ENCODE data around the gene ZNG1F.
"Not testable (repeated sequence)": the region's sequence is repeated elsewhere in the genome, so short reads cannot be mapped to it uniquely, and the experiment has no call there.

ZNG1F gene

GRCh38 chr9:41123396-41123795, 65.7 kb downstream of the ZNG1F start:
- not testable (repeated sequence) for H3K27ac ChIP-seq (ENCODE audit: low read depth in 2 of 2, low read length in 2 of 2); H3K4me3 ChIP-seq (ENCODE audit: low read length in 2 of 2); H3K4me1 ChIP-seq (ENCODE audit: control insufficient read depth in 2 of 2, insufficient read depth in 2 of 2, low read length in 2 of 2); H3K9ac ChIP-seq (ENCODE audit: low read depth in 1 of 2, low read length in 2 of 2); H3K27me3 ChIP-seq (ENCODE audit: control insufficient read depth in 2 of 2, insufficient read depth in 2 of 2, low read length in 2 of 2); H3K36me3 ChIP-seq (ENCODE audit: control insufficient read depth in 2 of 2, insufficient read depth in 2 of 2, low read length in 2 of 2); H3K9me3 ChIP-seq (ENCODE audit: control insufficient read depth in 2 of 2, low read length in 2 of 2)

GRCh38 chr9:41120696-41121095, 68.4 kb downstream of the ZNG1F start:
- H3K27me3 ChIP-seq (ENCODE audit: control insufficient read depth in 2 of 2, insufficient read depth in 2 of 2, low read length in 2 of 2); H3K4me1 ChIP-seq (ENCODE audit: control insufficient read depth in 2 of 2, insufficient read depth in 2 of 2, low read length in 2 of 2); H3K4me3 ChIP-seq (ENCODE audit: low read length in 2 of 2); H3K9ac ChIP-seq (ENCODE audit: low read depth in 1 of 2, low read length in 2 of 2); H3K27ac ChIP-seq (ENCODE audit: low read depth in 2 of 2, low read length in 2 of 2); H3K9me3 ChIP-seq (ENCODE audit: control insufficient read depth in 2 of 2, low read length in 2 of 2); H3K36me3 ChIP-seq (ENCODE audit: control insufficient read depth in 2 of 2, insufficient read depth in 2 of 2, low read length in 2 of 2): not testable (repeated sequence)

GRCh38 chr9:41119719-41120118, 69.4 kb downstream of the ZNG1F start:
- not testable (repeated sequence) for H3K4me3 ChIP-seq (ENCODE audit: low read length in 2 of 2); H3K9me3 ChIP-seq (ENCODE audit: control insufficient read depth in 2 of 2, low read length in 2 of 2); H3K27ac ChIP-seq (ENCODE audit: low read depth in 2 of 2, low read length in 2 of 2); H3K27me3 ChIP-seq (ENCODE audit: control insufficient read depth in 2 of 2, insufficient read depth in 2 of 2, low read length in 2 of 2); H3K4me1 ChIP-seq (ENCODE audit: control insufficient read depth in 2 of 2, insufficient read depth in 2 of 2, low read length in 2 of 2); H3K36me3 ChIP-seq (ENCODE audit: control insufficient read depth in 2 of 2, insufficient read depth in 2 of 2, low read length in 2 of 2); H3K9ac ChIP-seq (ENCODE audit: low read depth in 1 of 2, low read length in 2 of 2)

GRCh38 chr9:41119311-41119710, 69.8 kb downstream of the ZNG1F start:
- H3K9ac ChIP-seq (ENCODE audit: low read depth in 1 of 2, low read length in 2 of 2); H3K27me3 ChIP-seq (ENCODE audit: control insufficient read depth in 2 of 2, insufficient read depth in 2 of 2, low read length in 2 of 2); H3K4me1 ChIP-seq (ENCODE audit: control insufficient read depth in 2 of 2, insufficient read depth in 2 of 2, low read length in 2 of 2); H3K27ac ChIP-seq (ENCODE audit: low read depth in 2 of 2, low read length in 2 of 2); H3K9me3 ChIP-seq (ENCODE audit: control insufficient read depth in 2 of 2, low read length in 2 of 2); H3K36me3 ChIP-seq (ENCODE audit: control insufficient read depth in 2 of 2, insufficient read depth in 2 of 2, low read length in 2 of 2); H3K4me3 ChIP-seq (ENCODE audit: low read length in 2 of 2): not testable (repeated sequence)

GRCh38 chr9:41113348-41113747, 75.8 kb downstream of the ZNG1F start:
- H3K9ac ChIP-seq (ENCODE audit: low read depth in 1 of 2, low read length in 2 of 2); H3K27ac ChIP-seq (ENCODE audit: low read depth in 2 of 2, low read length in 2 of 2); H3K9me3 ChIP-seq (ENCODE audit: control insufficient read depth in 2 of 2, low read length in 2 of 2); H3K27me3 ChIP-seq (ENCODE audit: control insufficient read depth in 2 of 2, insufficient read depth in 2 of 2, low read length in 2 of 2); H3K4me1 ChIP-seq (ENCODE audit: control insufficient read depth in 2 of 2, insufficient read depth in 2 of 2, low read length in 2 of 2); H3K36me3 ChIP-seq (ENCODE audit: control insufficient read depth in 2 of 2, insufficient read depth in 2 of 2, low read length in 2 of 2); H3K4me3 ChIP-seq (ENCODE audit: low read length in 2 of 2): not testable (repeated sequence)

- not testable (repeated sequence) for H3K9ac ChIP-seq (ENCODE audit: low read depth in 1 of 2, low read length in 2 of 2); H3K36me3 ChIP-seq (ENCODE audit: control insufficient read depth in 2 of 2, insufficient read depth in 2 of 2, low read length in 2 of 2); H3K27me3 ChIP-seq (ENCODE audit: control insufficient read depth in 2 of 2, insufficient read depth in 2 of 2, low read length in 2 of 2); H3K4me3 ChIP-seq (ENCODE audit: low read length in 2 of 2); H3K27ac ChIP-seq (ENCODE audit: low read depth in 2 of 2, low read length in 2 of 2); H3K4me1 ChIP-seq (ENCODE audit: control insufficient read depth in 2 of 2, insufficient read depth in 2 of 2, low read length in 2 of 2); H3K9me3 ChIP-seq (ENCODE audit: control insufficient read depth in 2 of 2, low read length in 2 of 2)
Observed at GRCh38 chr9:41111414-41111813, 77.7 kb downstream of the ZNG1F start.

GRCh38 chr9:41110913-41111312, 78.2 kb downstream of the ZNG1F start:
- not testable (repeated sequence) for H3K4me1 ChIP-seq (ENCODE audit: control insufficient read depth in 2 of 2, insufficient read depth in 2 of 2, low read length in 2 of 2); H3K27me3 ChIP-seq (ENCODE audit: control insufficient read depth in 2 of 2, insufficient read depth in 2 of 2, low read length in 2 of 2); H3K4me3 ChIP-seq (ENCODE audit: low read length in 2 of 2); H3K9me3 ChIP-seq (ENCODE audit: control insufficient read depth in 2 of 2, low read length in 2 of 2); H3K27ac ChIP-seq (ENCODE audit: low read depth in 2 of 2, low read length in 2 of 2); H3K9ac ChIP-seq (ENCODE audit: low read depth in 1 of 2, low read length in 2 of 2); H3K36me3 ChIP-seq (ENCODE audit: control insufficient read depth in 2 of 2, insufficient read depth in 2 of 2, low read length in 2 of 2)

- not testable (repeated sequence) for H3K4me1 ChIP-seq (ENCODE audit: control insufficient read depth in 2 of 2, insufficient read depth in 2 of 2, low read length in 2 of 2); H3K27ac ChIP-seq (ENCODE audit: low read depth in 2 of 2, low read length in 2 of 2); H3K4me3 ChIP-seq (ENCODE audit: low read length in 2 of 2); H3K27me3 ChIP-seq (ENCODE audit: control insufficient read depth in 2 of 2, insufficient read depth in 2 of 2, low read length in 2 of 2); H3K9me3 ChIP-seq (ENCODE audit: control insufficient read depth in 2 of 2, low read length in 2 of 2); H3K36me3 ChIP-seq (ENCODE audit: control insufficient read depth in 2 of 2, insufficient read depth in 2 of 2, low read length in 2 of 2); H3K9ac ChIP-seq (ENCODE audit: low read depth in 1 of 2, low read length in 2 of 2)
Observed at GRCh38 chr9:41109253-41109652, 79.9 kb downstream of the ZNG1F start.

GRCh38 chr9:41108816-41109215, 80.3 kb downstream of the ZNG1F start:
- not testable (repeated sequence) for H3K4me3 ChIP-seq (ENCODE audit: low read length in 2 of 2); H3K27me3 ChIP-seq (ENCODE audit: control insufficient read depth in 2 of 2, insufficient read depth in 2 of 2, low read length in 2 of 2); H3K27ac ChIP-seq (ENCODE audit: low read depth in 2 of 2, low read length in 2 of 2); H3K9me3 ChIP-seq (ENCODE audit: control insufficient read depth in 2 of 2, low read length in 2 of 2); H3K9ac ChIP-seq (ENCODE audit: low read depth in 1 of 2, low read length in 2 of 2); H3K4me1 ChIP-seq (ENCODE audit: control insufficient read depth in 2 of 2, insufficient read depth in 2 of 2, low read length in 2 of 2); H3K36me3 ChIP-seq (ENCODE audit: control insufficient read depth in 2 of 2, insufficient read depth in 2 of 2, low read length in 2 of 2)

GRCh38 chr9:41106472-41107116, 82.5 kb downstream of the ZNG1F start:
- H3K4me3 ChIP-seq (ENCODE audit: low read length in 2 of 2); H3K4me1 ChIP-seq (ENCODE audit: control insufficient read depth in 2 of 2, insufficient read depth in 2 of 2, low read length in 2 of 2); H3K27me3 ChIP-seq (ENCODE audit: control insufficient read depth in 2 of 2, insufficient read depth in 2 of 2, low read length in 2 of 2); H3K9ac ChIP-seq (ENCODE audit: low read depth in 1 of 2, low read length in 2 of 2); H3K9me3 ChIP-seq (ENCODE audit: control insufficient read depth in 2 of 2, low read length in 2 of 2); H3K27ac ChIP-seq (ENCODE audit: low read depth in 2 of 2, low read length in 2 of 2); H3K36me3 ChIP-seq (ENCODE audit: control insufficient read depth in 2 of 2, insufficient read depth in 2 of 2, low read length in 2 of 2): not testable (repeated sequence)

GRCh38 chr9:41105557-41106253, 83.4 kb downstream of the ZNG1F start:
- H3K27me3 ChIP-seq (ENCODE audit: control insufficient read depth in 2 of 2, insufficient read depth in 2 of 2, low read length in 2 of 2); H3K4me1 ChIP-seq (ENCODE audit: control insufficient read depth in 2 of 2, insufficient read depth in 2 of 2, low read length in 2 of 2); H3K36me3 ChIP-seq (ENCODE audit: control insufficient read depth in 2 of 2, insufficient read depth in 2 of 2, low read length in 2 of 2); H3K4me3 ChIP-seq (ENCODE audit: low read length in 2 of 2); H3K27ac ChIP-seq (ENCODE audit: low read depth in 2 of 2, low read length in 2 of 2); H3K9ac ChIP-seq (ENCODE audit: low read depth in 1 of 2, low read length in 2 of 2); H3K9me3 ChIP-seq (ENCODE audit: control insufficient read depth in 2 of 2, low read length in 2 of 2): not testable (repeated sequence)

Measured in mucosa of rectum (tissue), 2 donors.